SK-N-MC (cell line): ENCODE results near the gene LAMA5.

Experiments used
- EZH2 ChIP-seq: fragments of 200-600 bp; sonication (generic); IDR thresholded peaks from one replicate; pipeline ENCODE4 v1.6.1; 2017; ENCODE audit warnings: antibody characterized with exemption
- FOXP2 ChIP-seq: optimal IDR thresholded peaks from 2 replicates; pipeline ENCODE3; 2011; ENCODE audit warnings: mild to moderate bottlenecking, moderate library complexity; ENCODE audit not compliant: insufficient read depth; ENCODE audit errors: extremely low read length, control extremely low read depth
- POLR2AphosphoS5 ChIP-seq: IDR thresholded peaks from 2 replicates; pipeline ENCODE4 v1.6.1; 2012; ENCODE audit warnings: mild to moderate bottlenecking, low read depth, low read length, borderline replicate concordance

DNA sequence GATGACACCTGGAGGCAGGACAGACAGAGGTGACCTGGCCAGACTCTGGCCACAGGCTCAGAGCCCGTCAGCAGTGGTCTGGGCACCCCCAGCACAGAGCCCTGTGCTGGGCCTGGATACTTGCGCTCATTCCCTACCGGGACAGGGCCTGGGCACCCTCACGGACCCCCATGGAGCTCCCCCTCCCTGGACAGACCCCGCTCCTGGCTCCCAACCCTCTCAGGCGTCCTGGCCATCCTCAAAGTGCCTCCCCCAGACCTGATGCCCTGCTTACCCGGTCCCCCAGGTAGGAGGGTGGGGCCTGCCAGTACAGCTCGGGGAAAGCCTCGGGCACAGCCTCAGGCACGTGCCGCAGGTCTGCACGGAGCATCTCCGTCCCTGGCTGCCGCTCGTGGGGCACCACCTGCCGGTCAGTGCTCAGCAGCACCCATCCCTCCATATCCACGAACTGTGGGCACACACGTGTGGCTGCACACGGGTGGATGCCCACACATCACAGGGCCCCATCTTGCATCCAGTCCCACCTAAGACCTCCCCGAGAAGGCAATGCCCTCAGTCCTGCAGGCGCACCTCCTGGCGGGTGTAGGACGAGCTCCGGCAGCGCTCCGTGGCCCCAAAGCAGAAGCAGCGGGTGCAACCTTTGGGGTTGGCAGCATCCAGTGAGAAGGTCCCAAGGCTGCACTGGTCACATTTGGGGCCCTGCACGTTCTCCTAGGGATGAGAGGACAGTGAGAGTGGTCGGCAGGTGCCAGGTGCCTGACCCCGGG is 40.0 kb downstream of the LAMA5 start:
- TF ChIP-seq EZH2 (no peak), POLR2AphosphoS5 (no peak), FOXP2 (no peak)
